ENCODE results near the gene DNAJC2.

Gene DNAJC2

GRCh38 chr7:103314852-103315251, 29.7 kb downstream of the DNAJC2 start:
- TF ChIP-seq CTCF (IDR thresholded peaks at IDR 0.05; ENCODE audit: low read length, missing control alignments): no peak
- DNase-seq (ENCODE audit: low read depth): no peak

DNA sequence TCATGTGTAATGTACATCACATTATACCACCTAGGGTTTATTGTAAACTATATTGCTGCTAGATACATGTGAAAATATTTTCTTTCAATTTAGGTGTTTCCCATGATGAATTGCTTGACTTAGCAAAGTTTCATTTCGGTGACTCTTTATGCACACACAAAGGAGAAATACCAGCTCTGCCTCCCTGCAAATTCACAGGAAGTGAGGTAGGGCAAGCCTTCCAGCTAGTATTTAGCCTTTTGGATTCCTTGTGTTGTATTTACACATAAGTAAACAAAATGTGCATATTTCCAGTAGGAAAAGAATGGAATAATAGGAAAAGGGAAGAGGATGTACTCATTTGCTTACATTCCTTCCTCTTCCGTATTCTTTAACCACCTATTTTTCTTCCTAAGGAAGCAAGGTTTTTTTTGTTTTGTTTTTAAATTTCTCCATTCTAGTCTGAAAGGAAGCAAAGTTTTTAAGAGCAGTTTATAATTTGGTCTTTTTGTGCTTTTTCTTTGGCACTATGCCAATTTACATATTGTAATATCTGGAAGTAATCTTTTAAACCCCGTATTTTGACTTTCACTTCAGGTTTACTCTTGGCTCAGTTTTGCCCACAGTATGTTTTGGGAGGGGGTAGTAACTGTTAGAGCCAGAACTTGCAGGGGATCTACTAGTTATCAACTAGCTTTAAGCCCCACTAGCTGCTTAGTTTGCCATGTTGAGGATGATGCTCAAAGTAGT, 36.9 kb downstream of the DNAJC2 start:
- no peak for DNase-seq (ENCODE audit: low read depth)
- H3K4me3 ChIP-seq (replicated peaks; ENCODE audit: low read depth, low read length): no peak overlapping the region
- no peak for TF ChIP-seq CTCF (IDR thresholded peaks at IDR 0.05; ENCODE audit: low read length, missing control alignments)

More at GRCh38 chr7:103314852-103315251, 29.7 kb downstream of the DNAJC2 start:
- H3K4me3 ChIP-seq (replicated peaks; ENCODE audit: low read depth, low read length): no peak overlapping the region

DNA sequence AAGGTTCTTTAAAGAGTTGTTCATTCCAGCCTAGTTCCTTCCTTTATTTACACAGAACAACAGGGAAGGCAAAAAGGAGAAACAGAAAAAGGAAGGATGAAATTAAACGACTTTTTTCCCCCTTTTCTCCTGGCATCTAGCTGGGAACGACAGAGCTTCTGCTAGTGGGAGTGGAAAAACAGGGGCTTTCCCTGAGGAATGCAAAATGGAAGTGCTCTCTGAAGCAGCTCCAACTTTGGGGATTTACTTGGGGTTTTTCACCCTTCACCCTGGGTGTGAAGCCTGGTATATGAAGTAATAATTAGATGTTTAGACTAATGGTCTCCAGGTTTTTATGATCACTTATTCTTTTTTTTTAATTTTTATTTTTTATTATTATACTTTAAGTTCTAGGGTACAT, 43.1 kb downstream of the DNAJC2 start:
- TF ChIP-seq CTCF (IDR thresholded peaks at IDR 0.05; ENCODE audit: low read length, missing control alignments): no peak
- no peak for DNase-seq (ENCODE audit: low read depth)
- H3K4me3 ChIP-seq (replicated peaks; ENCODE audit: low read depth, low read length): no peak overlapping the region

DNA sequence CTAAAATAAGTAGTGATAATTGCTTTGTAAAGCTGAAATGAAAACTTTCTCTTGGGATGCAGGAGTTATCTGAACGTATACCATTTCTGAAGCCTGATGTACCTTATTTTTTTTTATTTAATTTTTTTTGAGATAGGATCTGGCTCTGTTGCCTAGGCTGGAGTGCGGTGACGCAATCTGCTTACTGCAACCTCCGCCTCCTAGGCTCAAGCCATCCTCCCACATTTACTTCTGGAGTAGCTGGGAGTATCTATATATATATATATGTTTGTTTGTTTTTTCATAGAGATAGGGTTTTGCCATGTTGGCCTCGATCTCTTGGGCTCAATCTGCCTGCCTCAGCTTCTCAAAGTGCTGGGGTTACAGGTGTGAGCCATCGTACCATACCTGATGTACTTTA, 44.9 kb downstream of the DNAJC2 start:
- H3K4me3 ChIP-seq (replicated peaks; ENCODE audit: low read depth, low read length): no peak overlapping the region
- DNase-seq (ENCODE audit: low read depth): no peak
- TF ChIP-seq CTCF (IDR thresholded peaks at IDR 0.05; ENCODE audit: low read length, missing control alignments): no peak

- H3K4me3 ChIP-seq (replicated peaks; ENCODE audit: low read depth, low read length): peak overlapping the region; percentile 86
- no peak for TF ChIP-seq CTCF (IDR thresholded peaks at IDR 0.05; ENCODE audit: low read length, missing control alignments)
- DNase-seq (ENCODE audit: low read depth): no peak
Measured at GRCh38 chr7:103297837-103298179, 46.8 kb downstream of the DNAJC2 start.

DNA sequence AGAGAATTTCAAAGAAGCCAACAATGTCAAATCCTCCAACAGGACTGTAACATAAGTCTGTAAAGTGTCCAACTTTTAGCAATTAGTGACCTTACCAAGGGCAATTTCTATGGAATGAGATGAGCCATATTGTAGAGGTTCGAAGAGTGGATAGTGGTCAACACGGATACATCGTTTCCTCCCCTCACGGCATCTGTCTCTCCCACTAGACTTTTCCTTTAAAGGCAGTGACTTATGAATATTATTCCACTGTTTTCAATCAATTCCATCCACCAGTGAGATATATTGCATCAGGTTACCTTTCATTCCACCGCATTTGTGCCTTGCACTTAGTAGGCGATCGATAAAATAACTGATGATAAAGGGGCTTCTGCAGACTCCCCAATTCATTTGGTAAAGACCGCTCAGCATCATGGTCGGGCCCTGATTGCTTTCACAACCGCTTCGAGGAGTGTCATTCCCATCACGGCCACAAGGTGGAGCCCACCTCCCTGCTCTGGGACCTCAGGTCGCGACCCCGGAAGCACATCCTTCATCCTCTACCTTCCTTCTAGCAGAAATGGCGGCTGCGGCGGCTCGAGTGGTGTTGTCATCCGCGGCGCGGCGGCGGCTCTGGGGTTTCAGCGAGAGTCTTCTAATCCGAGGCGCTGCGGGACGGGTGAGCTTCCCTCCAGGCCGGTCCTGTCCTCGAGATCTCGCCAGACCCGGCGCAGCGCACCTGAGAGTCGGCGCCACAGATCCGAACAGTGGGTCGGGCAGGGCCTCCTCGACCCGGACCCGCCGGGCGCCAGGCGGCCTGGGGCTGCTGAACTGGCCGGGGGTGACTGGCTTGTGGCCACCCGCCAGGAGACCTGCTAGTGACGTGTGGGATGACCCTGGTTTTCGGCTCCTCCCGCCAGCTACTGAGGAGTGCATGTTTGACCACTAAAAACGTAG, 47.4 kb downstream of the DNAJC2 start, which contains the start of gene PMPCB:
PMPCB (plus strand) TSS at position 535 of the 936 bp plus-strand sequence; CDS start at position 560, 25 bp downstream.
- TF ChIP-seq CTCF (IDR thresholded peaks at IDR 0.05; ENCODE audit: low read length, missing control alignments): peak; percentile 91
- peak within 1 kb of the TSS; percentile 86 for H3K4me3 ChIP-seq (replicated peaks; ENCODE audit: low read depth, low read length)
- DNase-seq (ENCODE audit: low read depth): peak; percentile 93

Data from fibroblast of pulmonary artery (primary cell).